GM18951 (cell line): ENCODE results near the gene KANSL1.
"Not testable (repeated sequence)": the region's sequence is repeated elsewhere in the genome, so short reads cannot be mapped to it uniquely, and the experiment has no call there.

Source experiments
- POLR2A ChIP-seq: IDR thresholded peaks from 4 replicates; pipeline ENCODE4 v1.6.1; 2011; ENCODE audit warnings: mild to moderate bottlenecking; ENCODE audit not compliant: insufficient read length, insufficient read depth; ENCODE audit errors: extremely low read depth
- in situ Hi-C: fragments of 300-500 bp; cut with MboI; formaldehyde crosslinking; loops from one replicate; pipeline ENCODE4 v1.12.0; 2022; ENCODE audit warnings: low sequenced_read_pairs, mixed read lengths, inconsistent platforms; ENCODE audit not compliant: unreplicated experiment

The KANSL1 gene

DNA sequence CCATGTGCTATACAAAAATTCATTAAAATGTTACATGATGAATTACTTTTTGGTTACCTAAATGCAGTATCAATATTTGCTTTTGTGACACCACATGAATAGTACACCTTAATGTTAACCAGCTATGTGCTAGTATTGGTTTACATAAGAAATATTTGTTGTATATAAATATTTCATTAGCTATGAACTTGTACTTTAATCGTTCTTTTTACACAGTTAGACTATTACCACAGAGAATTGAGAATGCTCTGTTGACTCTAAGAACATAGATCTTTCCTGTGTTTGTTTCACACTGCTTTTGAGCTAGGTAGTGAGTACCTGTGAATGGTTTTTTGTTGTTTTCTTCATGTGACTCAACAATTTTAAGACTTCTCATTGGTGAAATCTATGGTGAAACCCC, 93.4 kb downstream of the KANSL1 start:
- TF ChIP-seq POLR2A: no peak
- in situ Hi-C loops: no loop called here

DNA sequence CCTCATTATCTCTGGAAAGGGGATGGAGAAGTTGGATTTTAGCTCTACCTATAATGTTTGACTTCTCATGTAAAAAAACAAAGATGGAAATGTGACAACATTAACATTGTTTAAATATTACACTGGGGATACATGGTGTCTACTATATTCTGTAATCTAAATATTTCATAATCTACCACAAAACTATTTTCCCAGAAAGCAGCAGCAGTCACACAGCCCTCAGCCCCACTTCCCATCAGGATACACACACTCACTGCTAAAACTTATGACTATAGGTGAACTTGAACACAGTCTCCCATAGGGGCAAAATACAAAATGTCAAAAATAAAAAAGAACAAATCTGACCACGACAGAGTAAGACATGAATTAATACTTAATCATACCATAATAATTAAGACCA, 95.7 kb downstream of the KANSL1 start:
- in situ Hi-C loops: no loop called here

DNA sequence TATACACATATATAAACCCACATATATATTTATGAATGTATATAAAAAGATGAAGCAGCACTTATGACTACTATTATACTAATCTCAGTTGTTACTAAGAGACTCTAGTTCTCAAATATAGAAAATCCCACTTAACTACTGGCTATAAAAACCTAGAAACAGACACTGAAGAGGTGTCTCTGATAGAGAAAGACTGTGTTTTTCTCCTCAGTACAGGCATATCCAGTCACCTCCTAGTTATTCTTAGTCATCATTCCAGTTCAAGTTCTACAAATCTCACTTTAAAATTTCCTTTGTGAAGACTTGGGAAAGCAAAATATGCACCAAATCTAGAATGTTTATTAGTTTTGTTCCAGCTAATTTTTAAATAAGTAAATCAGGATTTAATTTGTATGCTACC, 100.2 kb downstream of the KANSL1 start:
- in situ Hi-C loops: no loop called here
- TF ChIP-seq POLR2A: no peak

More for the DNA sequence above, 95.7 kb downstream of the KANSL1 start:
- no peak for TF ChIP-seq POLR2A

DNA sequence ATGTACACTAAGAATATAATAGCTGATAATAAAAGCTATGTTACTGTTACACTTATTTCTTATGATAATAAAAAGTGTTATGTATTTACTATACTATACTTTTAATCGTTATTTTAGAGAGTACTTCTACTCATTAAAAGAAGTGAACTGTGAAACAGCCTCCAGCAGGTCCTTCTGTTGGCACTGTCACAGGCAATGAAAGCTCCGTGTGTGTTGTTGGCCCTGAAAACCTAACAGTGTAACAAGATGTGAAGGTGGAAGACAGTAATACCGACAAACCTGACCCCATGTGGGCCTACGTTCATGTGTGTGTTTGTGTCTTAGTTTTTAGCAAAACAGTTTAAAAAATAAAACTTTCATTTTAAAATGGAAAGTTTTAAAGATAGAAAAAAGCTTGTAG, 102.4 kb downstream of the KANSL1 start:
- in situ Hi-C loops: no loop called here

DNA sequence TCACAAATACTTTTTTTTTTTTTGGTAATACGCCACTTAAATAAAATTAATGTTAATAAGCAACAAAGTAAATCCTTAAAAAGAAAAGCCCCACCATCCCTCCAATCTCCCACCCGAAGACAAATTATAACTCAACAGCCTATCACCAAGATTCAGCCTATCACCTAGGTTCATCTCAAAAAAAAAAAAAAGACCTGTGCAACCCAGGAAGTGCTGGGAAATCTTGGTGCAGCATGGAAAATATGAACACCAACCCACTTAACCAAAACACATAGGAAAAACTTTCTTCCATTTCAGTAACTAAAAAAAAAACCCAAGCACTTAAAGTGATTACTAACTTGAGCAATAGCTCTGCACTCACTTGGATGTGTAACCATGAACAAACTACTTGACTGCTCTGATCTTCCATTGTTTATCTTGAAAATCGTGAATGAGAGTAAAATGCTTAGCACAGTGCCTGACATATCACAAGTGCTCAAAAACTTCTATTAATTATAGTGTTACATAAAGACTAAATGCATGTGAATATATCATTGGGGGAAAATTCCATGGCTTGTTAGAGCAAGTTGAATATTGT, 103.8 kb downstream of the KANSL1 start:
- in situ Hi-C loops: no loop called here
- no peak for TF ChIP-seq POLR2A

More for the DNA sequence above, 102.4 kb downstream of the KANSL1 start:
- no peak for TF ChIP-seq POLR2A

DNA sequence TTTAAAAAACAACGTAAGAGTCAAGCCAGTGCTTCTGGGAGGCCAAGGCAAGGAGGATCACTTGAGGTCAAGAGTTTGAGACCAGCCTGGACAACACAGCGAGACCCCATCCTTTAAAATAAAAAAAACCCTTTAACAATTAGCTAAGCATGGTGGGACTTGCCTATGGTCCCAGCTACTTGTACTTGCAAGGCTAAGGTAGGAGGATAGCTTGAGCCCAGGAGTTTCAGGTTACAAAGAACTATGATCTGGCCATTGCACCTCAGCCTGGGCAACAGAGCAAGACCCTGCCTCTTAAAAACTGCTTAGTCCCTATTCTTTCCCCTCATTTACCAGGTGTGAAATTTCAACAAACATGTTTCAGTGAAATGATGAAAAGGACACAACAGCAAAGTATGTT, 104.6 kb downstream of the KANSL1 start:
- no peak for TF ChIP-seq POLR2A
- in situ Hi-C loops: no loop called here

DNA sequence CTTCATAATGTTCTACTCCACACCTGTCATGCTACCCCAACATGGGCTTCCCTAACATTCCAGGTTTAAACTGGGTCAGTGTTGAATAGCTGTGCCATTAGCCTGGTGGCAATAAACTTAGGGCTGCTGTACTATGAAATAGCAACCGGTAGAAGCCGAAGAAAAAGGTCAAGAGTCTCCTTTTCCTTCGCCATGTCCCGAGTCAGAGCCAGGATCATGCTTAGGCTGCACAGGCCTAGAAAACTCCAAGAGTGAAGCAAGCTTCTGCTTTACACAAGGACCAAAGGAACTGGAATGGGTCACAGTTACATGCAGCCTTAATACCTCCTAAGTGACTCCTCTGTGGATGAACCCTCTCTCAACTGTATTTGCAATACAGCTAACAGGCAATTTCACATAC, 105.4 kb downstream of the KANSL1 start:
- in situ Hi-C loops: not testable (repeated sequence)

DNA sequence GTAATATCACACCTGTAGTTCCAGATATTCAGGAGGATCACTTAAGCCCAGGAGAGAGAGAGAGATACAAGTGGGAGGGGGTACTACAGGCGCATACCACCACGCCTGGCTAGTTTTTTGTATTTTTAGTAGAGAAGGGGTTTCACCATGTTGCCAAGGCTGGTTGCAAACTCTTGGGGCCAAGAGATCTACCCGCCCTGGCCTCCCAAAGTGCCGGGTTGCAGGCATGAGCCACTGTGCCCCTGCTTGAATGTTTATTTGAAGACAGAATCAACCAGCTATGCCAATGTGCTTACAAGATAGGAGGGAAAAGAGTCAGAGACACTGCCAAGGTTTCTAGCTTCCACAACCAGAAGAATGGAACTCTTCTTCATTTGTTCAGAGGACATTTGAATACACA, 106.4 kb downstream of the KANSL1 start:
- in situ Hi-C loops: no loop called here
- no peak for TF ChIP-seq POLR2A

DNA sequence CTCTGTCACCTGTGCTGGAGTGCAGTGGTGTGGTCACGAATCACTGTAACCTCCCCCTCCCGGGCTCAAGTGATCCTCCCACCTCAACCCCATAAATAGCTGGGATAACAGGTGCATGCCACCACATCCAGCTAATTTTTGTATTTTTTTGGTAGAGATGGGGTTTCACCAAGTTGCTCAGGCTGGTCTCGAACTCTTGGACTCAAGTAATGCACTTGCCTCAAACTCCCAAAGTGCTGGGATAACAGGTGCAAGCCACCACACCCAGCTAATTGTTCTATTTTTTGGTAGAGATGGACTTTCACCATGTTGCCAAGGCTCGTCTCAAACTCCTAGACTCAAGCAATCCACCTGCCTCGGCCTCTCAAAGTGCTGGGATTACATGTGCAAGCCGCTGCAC, 107.7 kb downstream of the KANSL1 start:
- TF ChIP-seq POLR2A: no peak
- in situ Hi-C loops: no loop called here

DNA sequence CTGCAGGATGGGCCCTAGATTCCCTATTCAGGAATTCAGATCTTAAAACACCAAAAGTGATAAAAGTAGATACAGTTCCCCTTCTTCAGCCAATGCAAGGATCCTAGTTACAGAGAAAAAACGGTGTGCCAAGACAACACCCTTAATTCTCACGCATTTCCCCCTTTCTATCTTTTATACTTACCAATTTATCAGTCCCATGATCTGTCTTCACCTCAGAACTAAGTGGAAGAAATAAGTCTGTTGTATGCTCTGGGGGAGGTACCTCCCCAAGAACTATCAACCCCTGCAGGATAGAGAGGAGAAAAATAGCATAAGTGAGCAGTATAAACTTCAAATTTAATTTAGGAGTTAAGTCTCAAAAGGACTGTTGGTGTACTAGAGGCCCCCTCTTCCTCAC, 111.0 kb downstream of the KANSL1 start:
- in situ Hi-C loops: no loop called here
- no peak for TF ChIP-seq POLR2A

DNA sequence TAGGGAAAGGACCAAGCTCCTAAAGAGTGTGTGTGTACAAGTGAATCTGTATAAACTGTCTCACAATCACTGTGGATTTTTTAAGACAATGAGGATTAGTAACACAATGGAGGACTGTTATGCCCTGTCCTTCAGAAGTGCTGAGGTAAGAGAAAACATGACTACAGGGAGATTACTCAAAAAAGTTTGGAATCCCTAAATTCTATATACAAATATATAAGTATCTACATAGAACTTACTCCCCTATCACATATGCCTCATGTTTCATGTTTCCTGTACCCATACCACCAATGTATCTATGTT, 112.3 kb downstream of the KANSL1 start:
- in situ Hi-C loops: no loop called here
- TF ChIP-seq POLR2A: no peak

DNA sequence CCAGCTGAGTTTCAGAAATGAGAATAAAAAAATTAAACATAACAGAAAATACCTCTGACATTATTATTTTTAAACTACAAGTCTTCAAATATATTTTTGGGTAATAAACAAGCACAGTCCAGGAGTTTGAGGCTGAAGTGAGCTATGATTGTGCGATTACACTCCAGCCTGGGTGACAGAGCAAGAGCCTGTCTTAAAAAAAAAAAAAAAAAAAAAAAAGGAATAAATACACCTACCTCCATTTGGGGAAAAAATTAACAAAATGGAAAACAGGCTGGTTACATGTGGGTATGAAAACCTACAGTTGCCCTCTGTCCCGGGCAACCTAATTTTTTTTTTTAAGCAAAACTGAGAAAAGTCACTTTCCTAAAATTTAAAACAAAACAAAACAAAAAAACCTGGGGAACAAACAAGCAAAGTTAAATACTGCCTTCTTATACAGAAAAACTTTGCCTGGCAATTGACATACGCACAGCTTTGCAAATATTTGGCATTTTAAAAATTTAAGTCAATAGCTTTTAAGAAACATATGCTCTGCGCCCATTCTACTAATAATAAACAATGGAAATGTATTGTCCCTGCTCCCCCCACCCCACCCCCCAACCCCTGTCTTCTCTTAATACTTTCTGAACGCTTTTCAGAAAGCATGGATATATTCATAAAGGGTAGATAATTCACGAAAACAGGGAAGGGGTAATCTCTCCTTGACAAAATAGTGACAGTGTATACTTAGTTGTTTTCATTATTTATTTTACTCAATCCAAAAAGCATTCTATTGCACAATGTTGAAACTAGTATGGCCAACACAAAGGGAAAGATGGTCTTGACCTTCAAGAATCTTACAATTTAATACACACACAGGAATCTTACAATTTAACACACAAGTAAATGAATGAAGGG, 112.9 kb downstream of the KANSL1 start:
- TF ChIP-seq POLR2A: no peak
- in situ Hi-C loops: no loop called here

DNA sequence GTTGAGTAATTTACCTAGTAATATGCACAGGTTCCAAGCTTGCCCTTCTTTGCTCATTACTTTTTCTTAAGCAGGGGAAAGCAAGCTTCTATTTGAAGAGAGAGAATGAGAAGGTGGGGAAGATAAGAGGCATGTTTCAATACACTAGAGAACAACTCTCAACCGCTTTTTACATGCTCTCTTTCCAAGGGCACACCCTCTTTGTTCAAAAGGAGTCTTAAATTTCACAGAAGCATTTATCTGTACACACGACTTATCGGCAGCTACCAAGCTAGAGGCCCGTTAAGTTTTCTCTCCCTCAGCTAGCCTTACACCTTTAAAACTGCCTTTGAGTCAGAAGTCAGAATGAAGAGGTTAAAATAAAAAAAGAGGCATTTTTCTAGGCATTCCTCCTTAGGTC, 114.6 kb downstream of the KANSL1 start:
- TF ChIP-seq POLR2A: no peak
- in situ Hi-C loops: no loop called here

DNA sequence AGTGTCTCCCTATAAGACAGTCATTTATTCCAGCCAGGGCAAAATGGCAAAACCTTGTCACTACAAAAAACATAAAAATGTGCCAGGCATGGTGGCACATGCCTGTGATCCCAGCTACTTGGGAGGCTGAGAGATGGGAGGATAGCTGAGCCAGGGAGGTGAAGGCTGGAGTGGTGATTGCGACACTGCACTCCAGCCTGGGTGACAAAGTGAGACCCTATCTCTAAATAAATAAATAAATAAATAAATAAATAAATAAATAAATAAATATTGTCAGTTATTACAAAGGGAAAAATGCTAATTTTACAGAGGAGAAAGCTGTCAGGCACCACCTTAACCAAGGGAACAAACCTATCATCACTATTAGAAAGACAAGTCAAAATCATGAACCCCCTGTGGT, 118.7 kb downstream of the KANSL1 start:
- no peak for TF ChIP-seq POLR2A
- in situ Hi-C loops: no loop called here
